WTC11 (cell line): ENCODE measurements around the gene UBAC2. TPM values are rescaled to one million over a fixed set of nuclear protein-coding genes. Genes with fewer than 3 reads are reported as not detected.

Experiments
- ATAC-seq: fragments of 200-7000 bp; cut with Tn5 transposase; 2 replicates; pipeline ENCODE4 v1.10.0; 2021; ENCODE audit warnings: mild to moderate bottlenecking, moderate library complexity
- CTCF ChIA-PET: fragments of 300-600 bp; sonication (Branson Sonifier 250); formaldehyde crosslinking; loops from one replicate; lab custom pipeline; 2021; ENCODE audit warnings: antibody characterized with exemption; lab: Charles Lee
- POLR2A ChIA-PET: fragments of 350-600 bp; sonication (Branson Sonifier 250); formaldehyde crosslinking; loops from one replicate; lab custom pipeline; 2021; ENCODE audit warnings: antibody characterized with exemption; lab: Charles Lee
- DNase-seq: peaks from one replicate; pipeline ENCODE4 v3.0.0; 2021; ENCODE audit warnings: low spot score
- H3K27ac Mint-ChIP-seq: 2 replicates; pipeline ENCODE4 v1.8.0; 2021; ENCODE audit warnings: mixed read lengths
- H3K27me3 Mint-ChIP-seq: 2 replicates; pipeline ENCODE4 v1.8.0; 2021; ENCODE audit warnings: low read depth, mild to moderate bottlenecking, moderate library complexity, mixed read lengths
- H3K36me3 Mint-ChIP-seq: 2 replicates; pipeline ENCODE4 v1.8.0; 2021; ENCODE audit warnings: mixed read lengths
- H3K4me1 Mint-ChIP-seq: 2 replicates; pipeline ENCODE4 v1.8.0; 2022; ENCODE audit warnings: mixed read lengths
- H3K4me3 Mint-ChIP-seq: 2 replicates; pipeline ENCODE4 v1.8.0; 2021; ENCODE audit warnings: mild to moderate bottlenecking, moderate library complexity, mixed read lengths
- H3K9me3 Mint-ChIP-seq: 2 replicates; pipeline ENCODE4 v1.8.0; 2021; ENCODE audit warnings: mixed read lengths
- CREM ChIP-seq: sonication (generic); formaldehyde crosslinking; IDR thresholded peaks from 2 replicates; pipeline ENCODE4 v1.8.1; 2022; ENCODE audit warnings: mild to moderate bottlenecking, missing genetic modification reagents, moderate library complexity
- ERG ChIP-seq: fragments of 250-450 bp; sonication (Bioruptor Pico); IDR thresholded peaks from 2 replicates; pipeline ENCODE4 v1.8.0; 2021; ENCODE audit warnings: mild to moderate bottlenecking
- IRF1 ChIP-seq: sonication (generic); formaldehyde crosslinking; IDR thresholded peaks from 2 replicates; pipeline ENCODE4 v1.8.0; 2023; ENCODE audit warnings: missing genetic modification reagents
- JAZF1 ChIP-seq: fragments of 250-450 bp; sonication (Bioruptor Pico); IDR thresholded peaks from 2 replicates; pipeline ENCODE4 v1.9.0; 2021; ENCODE audit warnings: moderate library complexity, mild to moderate bottlenecking, inconsistent platforms
- JUN ChIP-seq: sonication (generic); formaldehyde crosslinking; IDR thresholded peaks from 2 replicates; pipeline ENCODE4 v1.8.0; 2023; ENCODE audit warnings: mild to moderate bottlenecking, missing genetic modification reagents
- NFE2L1 ChIP-seq: sonication (generic); formaldehyde crosslinking; IDR thresholded peaks from 2 replicates; pipeline ENCODE4 v1.8.1; 2023; ENCODE audit warnings: missing genetic modification reagents
- PREB ChIP-seq: sonication (generic); formaldehyde crosslinking; IDR thresholded peaks from 2 replicates; pipeline ENCODE4 v1.8.1; 2022; ENCODE audit warnings: mild to moderate bottlenecking, missing genetic modification reagents, moderate library complexity, borderline replicate concordance
- RORB ChIP-seq: fragments of 250-450 bp; sonication (Bioruptor Pico); IDR thresholded peaks from 2 replicates; pipeline ENCODE4 v1.9.0; 2021; ENCODE audit warnings: mild to moderate bottlenecking
- SP1 ChIP-seq: sonication (generic); formaldehyde crosslinking; conservative IDR thresholded peaks from 2 replicates; pipeline ENCODE4 v1.8.1; 2022; ENCODE audit warnings: missing genetic modification reagents
- TCF7 ChIP-seq: sonication (generic); formaldehyde crosslinking; IDR thresholded peaks from 2 replicates; pipeline ENCODE4 v1.8.0; 2022; ENCODE audit warnings: mild to moderate bottlenecking, low read depth, missing genetic modification reagents, moderate library complexity
- TEAD1 ChIP-seq: sonication (generic); formaldehyde crosslinking; IDR thresholded peaks from 2 replicates; pipeline ENCODE4 v1.8.0; 2022; ENCODE audit warnings: mild to moderate bottlenecking, missing genetic modification reagents
- ZBTB43 ChIP-seq: sonication (generic); formaldehyde crosslinking; IDR thresholded peaks from 2 replicates; pipeline ENCODE4 v1.8.1; 2023; ENCODE audit warnings: mild to moderate bottlenecking, missing genetic modification reagents
- ZNF121 ChIP-seq: sonication (generic); formaldehyde crosslinking; IDR thresholded peaks from 2 replicates; pipeline ENCODE4 v1.8.0; 2023; ENCODE audit warnings: missing genetic modification reagents
- ZNF138 ChIP-seq: sonication (generic); formaldehyde crosslinking; conservative IDR thresholded peaks from 2 replicates; pipeline ENCODE4 v1.8.1; 2022; ENCODE audit warnings: mild to moderate bottlenecking, moderate library complexity, missing genetic modification reagents
- ZNF232 ChIP-seq: sonication (generic); formaldehyde crosslinking; IDR thresholded peaks from 2 replicates; pipeline ENCODE4 v1.8.0; 2022; ENCODE audit warnings: mild to moderate bottlenecking, missing genetic modification reagents
- ZNF281 ChIP-seq: sonication (generic); formaldehyde crosslinking; IDR thresholded peaks from 2 replicates; pipeline ENCODE4 v1.8.0; 2023; ENCODE audit warnings: mild to moderate bottlenecking, missing genetic modification reagents
- ZNF317 ChIP-seq: sonication (generic); formaldehyde crosslinking; IDR thresholded peaks from 2 replicates; pipeline ENCODE4 v1.8.1; 2023; ENCODE audit warnings: low read depth, mild to moderate bottlenecking, moderate library complexity, missing genetic modification reagents, borderline replicate concordance
- ZNF396 ChIP-seq: fragments of 250-450 bp; sonication (Bioruptor Pico); IDR thresholded peaks from 2 replicates; pipeline ENCODE4 v1.8.0; 2021; ENCODE audit warnings: mild to moderate bottlenecking, moderate library complexity, borderline replicate concordance
- ZSCAN18 ChIP-seq: fragments of 250-450 bp; sonication (Bioruptor Pico); IDR thresholded peaks from 2 replicates; pipeline ENCODE4 v2.1.2; 2022; ENCODE audit warnings: mild to moderate bottlenecking, moderate library complexity
- total RNA-seq: library from RNA; stranded (reverse); gene quantifications from 3 replicates; pipeline ENCODE4 v1.2.3, GENCODE V29; 2021
- TF ChIP-seq, protein P1 (sequence below): fragments of 250-450 bp; sonication (Bioruptor Pico); IDR thresholded peaks from 2 replicates; pipeline ENCODE4 v1.9.0; 2021; ENCODE audit warnings: mild to moderate bottlenecking

The UBAC2 gene
- total RNA-seq, 1 experiment from 2014 or later, result 64.7 TPM

- Mint-ChIP-seq H3K36me3 (no peaks in the 10 kb centered on the region), H3K4me1 (no peaks in the 10 kb centered on the region), H3K27me3 (peaks cover 50% of the 10 kb centered on the region), H3K27ac (no peak overlapping the region), H3K9me3 (no peaks in the 10 kb centered on the region), H3K4me3 (no peak overlapping the region)
- CTCF ChIA-PET, result interaction anchor here (0.8 kb wide), 1 partner anchor 74 kb away, joined by 4 read pairs; no protein-coding TSS in a partner anchor
- no peak for DNase-seq
- POLR2A ChIA-PET, result no interaction called here
- ATAC-seq, result no peak
- no peak for TF ChIP-seq ZNF281 (CRISPR knock-in tag)
- no peak for TF ChIP-seq TCF7 (CRISPR knock-in tag)
- TF ChIP-seq ZNF232 (CRISPR knock-in tag), result no peak
- no peak for TF ChIP-seq PREB (CRISPR knock-in tag)
- TF ChIP-seq ZNF317 (CRISPR knock-in tag), result no peak
- TF ChIP-seq IRF1 (CRISPR knock-in tag), result no peak
- TF ChIP-seq JUN (CRISPR knock-in tag), result no peak
- no peak for TF ChIP-seq RORB (CRISPR knock-in tag)
- no peak for TF ChIP-seq ZBTB43
- TF ChIP-seq SP1 (CRISPR knock-in tag), result no peak
- TF ChIP-seq ZNF121 (CRISPR knock-in tag), result no peak
- no peak for TF ChIP-seq CREM (CRISPR knock-in tag)
- TF ChIP-seq TEAD1 (CRISPR knock-in tag), result no peak
- TF ChIP-seq, protein P1, sequence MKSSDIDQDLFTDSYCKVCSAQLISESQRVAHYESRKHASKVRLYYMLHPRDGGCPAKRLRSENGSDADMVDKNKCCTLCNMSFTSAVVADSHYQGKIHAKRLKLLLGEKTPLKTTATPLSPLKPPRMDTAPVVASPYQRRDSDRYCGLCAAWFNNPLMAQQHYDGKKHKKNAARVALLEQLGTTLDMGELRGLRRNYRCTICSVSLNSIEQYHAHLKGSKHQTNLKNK (CRISPR knock-in tag), result no peak
- no peak for TF ChIP-seq ZSCAN18 (CRISPR knock-in tag)
- TF ChIP-seq ZNF396 (CRISPR knock-in tag), result no peak
- no peak for TF ChIP-seq JAZF1
- TF ChIP-seq NFE2L1 (CRISPR knock-in tag), result no peak
- no peak for TF ChIP-seq ZNF138
- TF ChIP-seq ERG (CRISPR knock-in tag), result no peak
These were observed 9.2 kb upstream of the UBAC2 start for GRCh38 chr13:99191336-99191899.
